ENCODE data around the gene KIF5C. TPM values are rescaled to one million over a fixed set of nuclear protein-coding genes. Genes with fewer than 3 reads are reported as not detected.

The KIF5C gene
- total RNA-seq, 1 donor from 2014 or later = 0.73 TPM

GRCh38 chr2:149028891-149029290 lies 153.9 kb downstream of the KIF5C start:
- DNase-seq (ENCODE audit: low spot score) = no peak
- intact Hi-C loops (cut with DNase I) = no loop called here

GRCh38 chr2:149029307-149029965 lies 154.4 kb downstream of the KIF5C start:
- intact Hi-C loops (cut with DNase I) = no loop called here
- DNase-seq (ENCODE audit: low spot score) = no peak

GRCh38 chr2:149031396-149031795 lies 156.4 kb downstream of the KIF5C start:
- DNase-seq (ENCODE audit: low spot score) = no peak
- intact Hi-C loops (cut with DNase I) = no loop called here

- no peak for DNase-seq (ENCODE audit: low spot score)
- intact Hi-C loops (cut with DNase I) = no loop called here
Observed at GRCh38 chr2:149033716-149034115, 158.7 kb downstream of the KIF5C start.

GRCh38 chr2:149034406-149034805 lies 159.4 kb downstream of the KIF5C start:
- intact Hi-C loops (cut with DNase I) = no loop called here
- no peak for DNase-seq (ENCODE audit: low spot score)

- intact Hi-C loops (cut with DNase I) = no loop called here
- no peak for DNase-seq (ENCODE audit: low spot score)
Observed at GRCh38 chr2:149036507-149037293, 161.7 kb downstream of the KIF5C start.

- intact Hi-C loops (cut with DNase I) = no loop called here
- DNase-seq (ENCODE audit: low spot score) = no peak
Observed at GRCh38 chr2:149037851-149038250, 162.8 kb downstream of the KIF5C start.

- intact Hi-C loops (cut with DNase I) = no loop called here
- DNase-seq (ENCODE audit: low spot score) = no peak
Observed at GRCh38 chr2:149038442-149039212, 163.6 kb downstream of the KIF5C start, which contains the start of gene LYPD6B. Gene LYPD6B (plus strand): TSS chr2:149038699. CDS start chr2:149130949, 92,250 bp downstream.

- DNase-seq (ENCODE audit: low spot score) = no peak
- intact Hi-C loops (cut with DNase I) = no loop called here
Observed at GRCh38 chr2:149039213-149039724, 164.2 kb downstream of the KIF5C start.

- intact Hi-C loops (cut with DNase I) = no loop called here
- no peak for DNase-seq (ENCODE audit: low spot score)
Observed at GRCh38 chr2:149040451-149040850, 165.4 kb downstream of the KIF5C start.

GRCh38 chr2:149041482-149041881 lies 166.5 kb downstream of the KIF5C start:
- intact Hi-C loops (cut with DNase I) = no loop called here

GRCh38 chr2:149042881-149043280 lies 167.9 kb downstream of the KIF5C start:
- intact Hi-C loops (cut with DNase I) = no loop called here
- DNase-seq (ENCODE audit: low spot score) = no peak

More at GRCh38 chr2:149041482-149041881, 166.5 kb downstream of the KIF5C start:
- no peak for DNase-seq (ENCODE audit: low spot score)

- no peak for DNase-seq (ENCODE audit: low spot score)
- intact Hi-C loops (cut with DNase I) = no loop called here
Observed at GRCh38 chr2:149044500-149044899, 169.5 kb downstream of the KIF5C start.

- no peak for DNase-seq (ENCODE audit: low spot score)
- intact Hi-C loops (cut with DNase I) = no loop called here
Observed at GRCh38 chr2:149047118-149047517, 172.1 kb downstream of the KIF5C start.

- intact Hi-C loops (cut with DNase I) = no loop called here
- DNase-seq (ENCODE audit: low spot score) = no peak
Observed at GRCh38 chr2:149049142-149049541, 174.1 kb downstream of the KIF5C start.

- intact Hi-C loops (cut with DNase I) = no loop called here
- no peak for DNase-seq (ENCODE audit: low spot score)
Observed at GRCh38 chr2:149050188-149050587, 175.2 kb downstream of the KIF5C start.

GRCh38 chr2:149055751-149056150 lies 180.7 kb downstream of the KIF5C start:
- intact Hi-C loops (cut with DNase I) = no loop called here
- DNase-seq (ENCODE audit: low spot score) = no peak

GRCh38 chr2:149056541-149057255 lies 181.7 kb downstream of the KIF5C start:
- no peak for DNase-seq (ENCODE audit: low spot score)
- intact Hi-C loops (cut with DNase I) = no loop called here

GRCh38 chr2:149057401-149057800 lies 182.4 kb downstream of the KIF5C start:
- DNase-seq (ENCODE audit: low spot score) = no peak
- intact Hi-C loops (cut with DNase I) = no loop called here
